Measurements from ENCODE around the gene WIPI1. TPM values are rescaled to one million over a fixed set of nuclear protein-coding genes. Genes with fewer than 3 reads are reported as not detected.

Gene WIPI1
- total RNA-seq, 1 donor from 2014 or later = 79.5 TPM

DNA sequence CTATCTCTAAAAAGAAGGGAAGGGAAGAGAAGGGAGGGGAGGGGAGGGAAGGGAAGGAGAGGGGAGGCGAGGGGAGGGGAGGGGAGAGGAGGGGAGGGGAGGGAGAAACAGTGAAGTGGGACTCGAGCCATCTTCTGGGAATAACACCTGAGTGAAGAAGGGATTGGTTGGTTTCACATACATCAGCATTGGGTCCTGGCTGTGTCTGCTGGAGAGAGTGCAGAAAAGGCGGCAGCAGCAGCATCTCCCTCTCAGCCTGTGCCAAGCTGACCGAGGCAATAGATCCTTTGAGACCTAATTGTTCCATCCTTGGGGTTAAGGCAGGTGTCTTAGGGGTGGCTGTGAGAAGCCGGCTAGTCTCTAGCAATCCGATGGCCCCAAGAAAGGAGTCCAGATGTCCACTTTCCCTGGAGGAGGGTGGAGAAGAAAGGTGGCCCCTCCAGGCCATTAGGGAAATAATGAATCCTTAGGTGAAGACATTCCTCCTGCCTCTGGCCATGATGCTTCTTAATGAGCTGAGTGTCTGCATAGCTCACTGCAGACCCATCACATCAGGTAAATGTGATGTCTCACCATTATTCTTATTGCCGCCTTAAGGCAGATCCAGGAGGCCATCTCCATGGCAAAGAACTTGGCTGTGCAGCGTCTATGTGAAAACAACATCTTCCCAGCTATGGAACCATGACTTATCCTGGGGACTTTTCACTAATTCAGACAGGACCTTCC is 71.6 kb downstream of the WIPI1 start:
- Histone ChIP-seq H3K27me3 (ENCODE audit: control insufficient read depth, insufficient read depth, low read length) (no peaks in the 10 kb centered on the region), H3K4me3 (ENCODE audit: low read depth, low read length) (no peak overlapping the region), H3K36me3 (ENCODE audit: control insufficient read depth, insufficient read depth, low read length) (no peaks in the 10 kb centered on the region)
- FAIRE-seq (no peak), DNase-seq (ENCODE audit: low read depth) (no peak)
- TF ChIP-seq, protein P1, sequence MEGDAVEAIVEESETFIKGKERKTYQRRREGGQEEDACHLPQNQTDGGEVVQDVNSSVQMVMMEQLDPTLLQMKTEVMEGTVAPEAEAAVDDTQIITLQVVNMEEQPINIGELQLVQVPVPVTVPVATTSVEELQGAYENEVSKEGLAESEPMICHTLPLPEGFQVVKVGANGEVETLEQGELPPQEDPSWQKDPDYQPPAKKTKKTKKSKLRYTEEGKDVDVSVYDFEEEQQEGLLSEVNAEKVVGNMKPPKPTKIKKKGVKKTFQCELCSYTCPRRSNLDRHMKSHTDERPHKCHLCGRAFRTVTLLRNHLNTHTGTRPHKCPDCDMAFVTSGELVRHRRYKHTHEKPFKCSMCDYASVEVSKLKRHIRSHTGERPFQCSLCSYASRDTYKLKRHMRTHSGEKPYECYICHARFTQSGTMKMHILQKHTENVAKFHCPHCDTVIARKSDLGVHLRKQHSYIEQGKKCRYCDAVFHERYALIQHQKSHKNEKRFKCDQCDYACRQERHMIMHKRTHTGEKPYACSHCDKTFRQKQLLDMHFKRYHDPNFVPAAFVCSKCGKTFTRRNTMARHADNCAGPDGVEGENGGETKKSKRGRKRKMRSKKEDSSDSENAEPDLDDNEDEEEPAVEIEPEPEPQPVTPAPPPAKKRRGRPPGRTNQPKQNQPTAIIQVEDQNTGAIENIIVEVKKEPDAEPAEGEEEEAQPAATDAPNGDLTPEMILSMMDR (IDR thresholded peaks at IDR 0.05; ENCODE audit: insufficient read depth, low read length, severe bottlenecking) = no peak

DNA sequence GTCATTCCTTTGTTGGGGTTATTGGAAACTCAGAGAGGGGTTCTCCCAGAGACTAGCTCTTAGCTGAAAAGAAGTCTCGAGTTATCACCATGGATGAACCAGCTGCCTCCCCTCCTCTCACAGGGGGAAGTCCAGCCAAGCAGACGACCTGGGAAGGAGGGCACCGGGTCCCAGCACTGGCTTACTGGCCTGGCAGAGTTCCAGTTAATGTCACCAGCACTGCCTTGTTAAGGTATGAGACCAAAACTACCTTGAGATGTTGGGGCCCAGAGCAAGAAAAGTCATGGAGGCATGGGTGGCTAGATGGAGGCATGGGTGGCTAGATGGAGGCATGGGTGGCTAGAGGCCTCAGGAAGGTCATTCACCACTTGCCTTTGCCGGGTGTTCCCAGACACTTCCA is 72.4 kb downstream of the WIPI1 start:
- no peak for FAIRE-seq
- TF ChIP-seq, protein P1 (IDR thresholded peaks at IDR 0.05; ENCODE audit: insufficient read depth, low read length, severe bottlenecking) = no peak
- Histone ChIP-seq H3K36me3 (ENCODE audit: control insufficient read depth, insufficient read depth, low read length) (no peaks in the 10 kb centered on the region), H3K27me3 (ENCODE audit: control insufficient read depth, insufficient read depth, low read length) (no peaks in the 10 kb centered on the region), H3K4me3 (ENCODE audit: low read depth, low read length) (no peak overlapping the region)
- DNase-seq (ENCODE audit: low read depth) = no peak

DNA sequence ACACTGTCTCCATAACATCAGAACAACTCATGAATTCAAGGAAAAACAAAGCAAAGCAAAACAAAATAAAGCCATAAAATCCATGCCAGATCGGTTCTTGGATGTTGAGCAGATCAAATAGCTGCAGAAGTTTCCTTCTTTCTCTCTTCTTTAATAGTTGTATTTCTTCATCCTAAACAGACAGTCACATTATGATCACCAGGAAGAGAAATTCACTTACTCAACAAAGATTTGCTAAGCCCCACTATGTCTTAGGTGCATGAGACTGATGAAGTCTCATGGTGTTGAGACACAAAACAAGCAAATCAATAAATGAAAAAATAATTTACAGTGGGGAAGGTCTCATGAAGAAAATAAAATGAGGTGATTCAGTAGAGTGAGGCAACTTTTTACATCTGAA is 72.8 kb downstream of the WIPI1 start:
- Histone ChIP-seq H3K4me3 (ENCODE audit: low read depth, low read length) (no peak overlapping the region), H3K36me3 (ENCODE audit: control insufficient read depth, insufficient read depth, low read length) (no peaks in the 10 kb centered on the region), H3K27me3 (ENCODE audit: control insufficient read depth, insufficient read depth, low read length) (no peaks in the 10 kb centered on the region)
- TF ChIP-seq, protein P1 (IDR thresholded peaks at IDR 0.05; ENCODE audit: insufficient read depth, low read length, severe bottlenecking) = no peak
- no peak for DNase-seq (ENCODE audit: low read depth)
- FAIRE-seq = no peak

DNA sequence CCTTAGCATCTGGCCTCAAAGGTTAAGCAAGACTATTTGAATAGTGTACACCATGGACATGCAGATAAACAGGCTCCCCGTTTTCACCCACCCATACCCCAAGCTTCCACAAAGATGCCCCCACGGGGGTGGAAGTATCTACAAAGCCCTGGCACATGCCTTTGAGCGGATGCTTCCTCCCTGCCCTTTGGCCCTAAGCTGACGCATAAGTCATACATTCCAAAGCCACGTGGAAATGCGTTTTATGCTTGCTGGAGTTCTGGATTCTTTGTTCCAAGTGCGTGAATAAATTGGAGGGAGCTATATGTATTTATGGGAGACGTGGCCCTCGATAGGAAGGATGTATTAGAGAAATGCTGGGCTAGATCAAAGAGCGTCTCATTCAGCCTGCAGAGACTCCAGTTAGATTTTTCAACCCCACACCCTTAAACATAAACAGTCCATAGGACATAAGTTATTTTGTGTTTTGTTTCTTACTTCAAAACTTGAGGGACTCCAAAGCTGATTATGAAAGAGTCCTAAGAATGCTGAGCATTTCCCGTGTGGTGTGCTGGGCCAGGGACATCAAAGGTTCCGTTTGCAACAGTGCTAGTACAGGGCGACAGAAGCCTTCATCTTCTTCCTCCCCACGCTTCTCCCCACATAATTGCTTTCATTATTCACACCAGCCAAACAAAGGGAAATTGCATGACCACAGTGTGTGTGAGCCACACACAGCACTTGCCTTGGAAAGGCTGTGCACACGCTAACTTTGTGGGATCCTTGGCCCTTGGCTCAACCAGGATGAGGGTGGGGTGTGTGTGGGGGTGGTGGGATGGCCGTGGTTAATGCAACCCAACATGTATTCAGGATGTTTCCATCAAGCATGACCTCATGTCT is 73.6 kb downstream of the WIPI1 start:
- H3K27me3 ChIP-seq (ENCODE audit: control insufficient read depth, insufficient read depth, low read length) = no peaks in the 10 kb centered on the region
- TF ChIP-seq, protein P1 (IDR thresholded peaks at IDR 0.05; ENCODE audit: insufficient read depth, low read length, severe bottlenecking) = no peak
- DNase-seq (ENCODE audit: low read depth) (no peak), FAIRE-seq (no peak)
- H3K36me3 ChIP-seq (ENCODE audit: control insufficient read depth, insufficient read depth, low read length) = no peaks in the 10 kb centered on the region
- H3K4me3 ChIP-seq (ENCODE audit: low read depth, low read length) = no peak overlapping the region

DNA sequence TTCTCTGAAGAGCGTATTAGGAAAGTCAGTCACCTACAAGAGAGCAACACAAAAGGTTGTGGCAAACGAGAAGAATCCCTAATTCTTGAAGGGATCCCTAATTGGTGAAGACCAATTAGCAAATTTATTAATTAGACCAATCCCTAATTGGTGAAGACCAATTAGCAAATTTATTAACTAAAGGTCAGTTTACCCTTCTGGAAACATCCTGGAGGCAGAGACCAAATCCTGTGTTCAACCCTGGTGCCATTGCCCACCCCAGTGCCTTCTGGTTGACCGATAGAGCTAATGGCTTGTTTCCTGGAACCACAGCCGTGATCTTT is 74.2 kb downstream of the WIPI1 start:
- TF ChIP-seq, protein P1 (IDR thresholded peaks at IDR 0.05; ENCODE audit: insufficient read depth, low read length, severe bottlenecking) = no peak
- H3K27me3 ChIP-seq (ENCODE audit: control insufficient read depth, insufficient read depth, low read length) = no peaks in the 10 kb centered on the region
- H3K36me3 ChIP-seq (ENCODE audit: control insufficient read depth, insufficient read depth, low read length) = no peaks in the 10 kb centered on the region
- FAIRE-seq (no peak), DNase-seq (ENCODE audit: low read depth) (no peak)
- no peak overlapping the region for H3K4me3 ChIP-seq (ENCODE audit: low read depth, low read length)
